GM21447 (cell line): ENCODE data around the gene VPS13D.

ENCODE experiments used
- ATAC-seq: cut with Tn5 transposase; IDR thresholded peaks from one replicate; pipeline ENCODE4 v1.9.1; 2021; ENCODE audit not compliant: unreplicated experiment

The VPS13D gene

DNA sequence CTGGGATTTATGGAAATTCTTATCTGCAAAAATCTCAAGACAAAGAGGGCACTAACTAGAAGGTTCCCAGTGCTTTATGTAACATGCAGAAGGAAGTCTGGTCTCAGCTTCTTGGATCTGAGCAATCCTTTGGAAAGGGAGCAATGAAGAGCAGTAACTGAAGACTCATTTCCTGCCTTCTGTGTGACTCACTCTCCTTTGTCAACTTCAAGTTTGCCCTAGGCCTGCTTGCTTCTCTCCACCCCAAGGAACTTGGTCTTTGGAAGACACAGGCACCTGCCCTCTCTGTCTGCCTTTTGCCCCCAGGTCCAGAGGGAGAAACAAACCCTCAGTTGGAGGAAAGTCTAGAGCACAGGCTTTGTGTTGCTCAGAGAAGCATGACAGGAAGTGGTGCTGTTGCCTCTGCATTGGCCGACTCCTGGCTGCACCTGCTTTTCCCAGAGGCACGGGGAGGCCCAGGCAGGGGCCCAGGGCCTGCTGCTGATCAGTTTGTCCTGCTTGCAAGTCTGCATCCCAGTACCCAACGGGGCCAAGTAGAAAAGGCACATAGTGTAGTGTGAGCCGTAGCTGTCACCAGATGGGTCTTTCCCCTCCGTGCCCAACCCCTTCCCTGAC is 251.0 kb downstream of the VPS13D start:
- no peak for ATAC-seq

- ATAC-seq, result no peak
These were observed 252.1 kb downstream of the VPS13D start for GRCh38 chr1:12481928-12482327.

DNA sequence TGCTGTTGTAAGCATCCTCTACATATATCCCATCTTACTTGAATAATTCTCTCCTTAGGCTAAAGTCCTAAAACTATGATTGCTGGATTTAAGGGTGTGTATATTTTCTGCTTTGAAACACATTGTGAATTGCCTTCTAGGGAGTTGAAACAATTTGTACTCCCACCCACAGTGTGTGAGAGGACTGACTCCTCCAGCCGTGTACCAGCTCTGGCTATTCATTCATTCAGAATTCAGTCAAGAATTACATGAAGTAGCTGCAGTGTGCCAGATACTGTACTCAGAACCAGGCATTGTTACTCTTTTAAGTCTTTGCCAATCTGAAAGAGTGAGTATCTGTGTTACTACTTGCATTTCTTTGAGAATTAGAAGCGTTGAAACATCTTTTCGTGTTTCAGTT is 253.2 kb downstream of the VPS13D start:
- ATAC-seq, result no peak

GRCh38 chr1:12485231-12486058 is 255.6 kb downstream of the VPS13D start:
- no peak for ATAC-seq

- no peak for ATAC-seq
These were observed 256.2 kb downstream of the VPS13D start for GRCh38 chr1:12486059-12486341.

DNA sequence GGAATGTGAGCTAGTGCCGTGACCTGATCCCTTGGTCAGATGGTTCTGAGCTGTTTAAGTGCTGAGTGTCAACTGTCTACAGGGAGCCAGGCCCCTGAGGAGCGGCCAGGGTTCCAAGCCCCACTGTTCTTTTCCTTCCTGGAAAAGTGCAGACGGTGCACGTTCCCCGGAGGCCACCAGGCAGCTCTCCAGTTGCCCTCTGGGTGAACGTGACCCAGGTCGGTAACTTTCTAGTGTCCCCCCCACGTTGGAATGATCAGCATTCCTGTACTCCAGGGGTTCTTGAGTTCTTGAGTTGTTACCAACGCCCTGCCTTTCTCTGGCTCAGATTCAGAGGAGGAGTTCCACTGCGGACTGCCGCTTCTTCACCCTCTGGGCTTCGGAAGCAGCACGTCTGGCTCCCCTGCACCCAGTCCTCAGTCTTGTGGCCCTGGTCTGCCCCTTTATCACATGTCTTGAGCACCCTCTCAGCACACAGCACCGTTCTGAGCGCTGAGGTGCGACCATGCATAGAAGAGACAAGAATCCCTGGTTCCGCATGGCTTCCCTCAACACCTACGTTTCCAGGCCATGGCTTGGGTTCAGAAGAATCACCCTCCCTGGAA is 256.7 kb downstream of the VPS13D start:
- no peak for ATAC-seq

DNA sequence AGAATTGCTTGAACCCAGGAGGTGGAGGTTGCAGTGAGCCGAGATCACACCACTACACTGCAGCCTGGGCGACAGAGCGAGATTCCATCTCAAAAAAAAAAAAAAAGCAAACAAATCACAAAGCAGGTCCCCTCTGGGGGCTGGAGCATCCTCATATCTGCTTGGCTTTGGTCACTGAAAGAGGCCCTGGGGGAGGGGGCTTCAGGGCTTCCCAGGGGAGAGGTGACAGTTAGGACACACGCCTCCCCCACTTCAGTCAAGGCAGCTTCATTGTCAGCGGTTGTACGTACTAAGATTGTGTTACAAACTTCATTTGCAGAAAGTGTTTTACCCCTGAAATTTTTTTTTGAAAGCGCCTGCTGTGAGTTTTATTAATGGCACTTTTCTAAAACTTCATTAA is 257.7 kb downstream of the VPS13D start:
- ATAC-seq, result no peak

GRCh38 chr1:12488666-12489354 is 259.0 kb downstream of the VPS13D start:
- ATAC-seq, result no peak

GRCh38 chr1:12490532-12491142 is 260.8 kb downstream of the VPS13D start:
- ATAC-seq, result no peak

DNA sequence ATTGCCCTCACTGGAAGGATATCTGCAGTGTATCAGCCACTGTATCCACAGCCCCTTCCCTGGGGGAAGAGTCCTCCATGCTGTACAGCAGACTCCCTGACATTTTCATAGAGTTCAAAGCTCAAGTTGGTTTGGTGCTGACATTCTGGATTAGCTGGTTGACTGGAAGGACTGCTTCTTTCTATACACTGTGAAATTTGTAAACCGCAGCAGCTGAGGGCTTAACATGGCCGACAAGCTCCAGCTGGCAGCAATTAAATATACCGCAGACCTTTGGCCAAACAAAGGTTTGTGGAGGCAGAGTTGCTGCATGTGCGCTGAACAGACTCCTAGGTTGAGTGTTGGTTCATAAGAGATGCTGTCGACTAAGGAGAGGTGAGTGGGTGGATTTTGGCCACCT is 261.8 kb downstream of the VPS13D start:
- ATAC-seq, result no peak

GRCh38 chr1:12495725-12496124 is 265.9 kb downstream of the VPS13D start:
- ATAC-seq, result no peak

DNA sequence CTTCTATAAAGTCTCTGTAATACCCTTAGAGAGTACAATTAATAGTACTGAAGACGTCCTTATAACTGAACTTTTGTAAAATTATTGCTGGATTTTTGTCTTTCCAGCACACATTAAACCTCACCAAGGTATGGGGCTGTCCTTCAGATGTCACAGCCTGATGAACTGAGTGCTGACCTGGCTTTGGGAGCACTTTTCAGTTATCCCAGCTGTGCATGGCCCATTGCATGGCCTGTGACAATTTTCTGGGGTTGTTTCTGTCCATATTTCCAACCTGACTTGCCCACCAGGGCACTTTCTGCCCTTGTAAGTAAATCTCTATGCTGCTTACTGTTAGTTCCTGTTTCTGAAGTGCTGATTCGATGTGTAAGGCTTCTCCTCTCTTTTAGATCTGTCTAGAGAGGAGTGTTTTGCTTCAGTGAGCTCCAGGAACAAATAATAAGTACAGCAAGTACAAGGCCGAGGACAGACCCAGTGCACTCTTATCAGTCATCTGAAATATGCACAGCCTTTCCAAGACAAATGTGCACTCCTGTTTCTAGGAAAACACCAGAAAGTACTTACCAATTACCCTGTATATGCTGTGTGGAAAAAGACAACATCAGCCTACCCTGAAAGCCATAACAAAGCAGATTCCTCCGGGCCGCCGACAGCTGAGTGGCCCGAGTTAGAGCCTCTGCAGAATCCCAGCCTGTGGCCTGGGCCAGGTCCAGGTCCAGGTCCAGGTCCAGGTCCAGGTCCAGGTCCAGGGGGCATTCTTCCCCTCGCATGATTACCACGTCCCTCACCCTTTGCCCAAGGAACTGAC is 266.5 kb downstream of the VPS13D start:
- ATAC-seq, result no peak

DNA sequence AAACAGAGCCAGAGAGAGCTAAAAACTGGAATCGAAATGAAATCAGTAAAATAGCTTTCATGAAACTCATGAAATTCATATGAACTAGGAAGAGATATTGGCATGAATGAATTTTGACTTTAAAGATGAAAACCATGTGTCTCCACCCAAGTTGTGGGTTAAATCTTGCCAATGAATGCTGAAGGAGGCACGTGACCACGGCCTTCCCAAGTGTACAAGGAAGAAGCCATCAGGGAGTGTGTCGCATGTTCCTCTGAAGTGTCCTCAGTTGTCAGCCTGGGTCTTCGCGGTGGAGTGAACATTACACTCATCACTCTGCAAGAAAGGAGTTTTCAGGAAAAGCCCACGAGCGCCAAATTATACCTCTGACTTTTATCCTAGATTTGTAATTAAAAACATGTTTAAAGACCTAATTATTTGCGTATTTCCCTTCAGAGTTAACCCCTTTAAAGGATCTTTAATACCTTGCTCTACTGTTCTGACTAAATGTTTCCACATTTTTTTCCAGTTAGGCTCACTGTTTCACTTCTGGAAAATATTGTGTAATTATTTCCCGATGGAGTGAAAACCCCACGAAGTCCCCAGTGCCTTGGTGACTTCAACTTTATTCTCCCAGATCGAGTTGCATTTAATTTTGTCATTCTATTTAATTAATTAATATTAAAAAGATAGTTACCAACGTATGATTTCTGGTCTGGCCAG is 269.9 kb downstream of the VPS13D start:
- ATAC-seq, result no peak

DNA sequence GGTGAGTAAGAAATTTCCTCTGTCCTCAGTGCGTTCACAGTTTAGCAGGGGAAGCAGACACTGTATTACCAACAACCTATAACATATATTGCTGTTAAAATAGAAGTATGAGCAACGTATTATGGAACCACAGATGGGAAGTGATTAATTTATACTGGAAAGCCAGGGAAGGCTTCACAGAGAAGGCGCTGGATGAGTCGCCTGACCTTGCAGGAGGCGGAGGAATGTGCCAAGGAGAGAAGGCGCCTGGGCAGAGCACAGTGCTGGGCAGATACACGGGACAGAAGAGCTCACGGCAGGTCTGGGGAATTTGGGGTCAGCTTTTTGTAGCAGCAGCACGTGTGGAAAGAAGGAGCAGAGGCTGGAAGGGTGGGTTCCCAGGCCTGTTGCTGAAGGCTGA is 271.8 kb downstream of the VPS13D start:
- no peak for ATAC-seq

GRCh38 chr1:12502336-12503109 is 272.7 kb downstream of the VPS13D start:
- no peak for ATAC-seq

DNA sequence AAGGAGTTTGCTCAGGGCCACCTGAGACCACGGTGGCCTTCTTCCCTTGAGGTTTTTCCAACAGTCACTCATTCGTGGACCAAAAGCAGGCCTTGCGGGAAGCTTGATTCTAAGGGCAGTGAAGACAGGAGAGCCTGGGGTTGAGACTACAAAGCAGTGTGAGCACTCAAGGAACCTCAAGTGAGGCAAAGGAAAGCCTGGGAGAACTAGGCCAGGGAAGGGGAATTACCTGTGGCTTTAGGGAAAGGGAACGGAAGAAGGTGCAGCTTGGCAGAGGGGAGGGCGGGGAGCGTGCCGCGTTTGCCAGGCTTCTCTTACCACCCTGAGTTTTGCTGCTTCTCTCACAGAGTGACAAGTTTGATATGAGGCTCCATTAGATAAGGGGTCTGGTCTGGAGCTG is 273.9 kb downstream of the VPS13D start:
- ATAC-seq, result no peak

- ATAC-seq, result no peak
These were observed 274.8 kb downstream of the VPS13D start for GRCh38 chr1:12504601-12505000.

DNA sequence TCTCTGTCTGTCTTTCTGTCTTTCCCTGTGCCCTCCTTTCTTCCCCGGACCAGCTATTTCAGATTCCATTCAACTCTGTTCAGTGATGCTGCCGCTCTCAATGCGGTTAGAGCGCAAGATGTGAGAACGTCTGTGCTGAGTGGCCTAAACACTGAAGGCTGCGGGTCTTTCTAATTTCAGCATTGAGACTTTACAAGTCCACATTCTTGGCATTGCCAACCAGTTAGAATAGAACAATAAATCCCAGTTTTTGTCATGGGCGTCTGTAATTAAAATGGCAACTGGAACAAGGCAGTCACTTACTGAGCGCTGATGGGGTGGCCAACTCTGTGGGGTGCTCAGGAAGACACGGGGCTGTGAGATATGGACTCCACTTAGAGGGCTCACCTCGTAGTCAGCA is 275.4 kb downstream of the VPS13D start:
- no peak for ATAC-seq

GRCh38 chr1:12505639-12506280 is 275.9 kb downstream of the VPS13D start:
- no peak for ATAC-seq
